Measurements from ENCODE around the gene SPDYE1.

GRCh38 chr7:43977525-43977924, 20.2 kb upstream of the SPDYE1 start:
- TF ChIP-seq, protein P1, sequence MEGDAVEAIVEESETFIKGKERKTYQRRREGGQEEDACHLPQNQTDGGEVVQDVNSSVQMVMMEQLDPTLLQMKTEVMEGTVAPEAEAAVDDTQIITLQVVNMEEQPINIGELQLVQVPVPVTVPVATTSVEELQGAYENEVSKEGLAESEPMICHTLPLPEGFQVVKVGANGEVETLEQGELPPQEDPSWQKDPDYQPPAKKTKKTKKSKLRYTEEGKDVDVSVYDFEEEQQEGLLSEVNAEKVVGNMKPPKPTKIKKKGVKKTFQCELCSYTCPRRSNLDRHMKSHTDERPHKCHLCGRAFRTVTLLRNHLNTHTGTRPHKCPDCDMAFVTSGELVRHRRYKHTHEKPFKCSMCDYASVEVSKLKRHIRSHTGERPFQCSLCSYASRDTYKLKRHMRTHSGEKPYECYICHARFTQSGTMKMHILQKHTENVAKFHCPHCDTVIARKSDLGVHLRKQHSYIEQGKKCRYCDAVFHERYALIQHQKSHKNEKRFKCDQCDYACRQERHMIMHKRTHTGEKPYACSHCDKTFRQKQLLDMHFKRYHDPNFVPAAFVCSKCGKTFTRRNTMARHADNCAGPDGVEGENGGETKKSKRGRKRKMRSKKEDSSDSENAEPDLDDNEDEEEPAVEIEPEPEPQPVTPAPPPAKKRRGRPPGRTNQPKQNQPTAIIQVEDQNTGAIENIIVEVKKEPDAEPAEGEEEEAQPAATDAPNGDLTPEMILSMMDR (conservative IDR thresholded peaks at IDR 0.05): no peak
- no peak for TF ChIP-seq ZFX (IDR thresholded peaks at IDR 0.05)

Data from C4-2B (cell line).